HG03066 (cell line): ENCODE data around the gene RBM6.

Experiments used
- ATAC-seq: cut with Tn5 transposase; IDR thresholded peaks from one replicate; pipeline ENCODE4 v1.9.1; 2021; ENCODE audit warnings: low read depth; ENCODE audit not compliant: unreplicated experiment

RBM6 gene

GRCh38 chr3:50124052-50124799, 184.3 kb downstream of the RBM6 start:
- no peak for ATAC-seq

- ATAC-seq = no peak
Measured at GRCh38 chr3:50124800-50125178, 184.8 kb downstream of the RBM6 start.

GRCh38 chr3:50125541-50126286, 185.8 kb downstream of the RBM6 start:
- no peak for ATAC-seq

- ATAC-seq = no peak
Measured at GRCh38 chr3:50126287-50127211, 186.6 kb downstream of the RBM6 start.
